Karpas-422 (cell line): ENCODE results near the gene SLC25A4. TPM values are rescaled to one million over a fixed set of nuclear protein-coding genes. Genes with fewer than 3 reads are reported as not detected.
"Not testable (repeated sequence)": the region's sequence is repeated elsewhere in the genome, so short reads cannot be mapped to it uniquely, and the experiment has no call there.

ENCODE experiments used
- DNase-seq: peaks from one replicate; pipeline ENCODE4 v3.0.0-alpha.2; 2015
- H2AFZ ChIP-seq: fragments of 200-600 bp; sonication (generic); 2 replicates; pipeline ENCODE4 v1.6.1; 2014; ENCODE audit warnings: antibody characterized with exemption, low read length, mixed read lengths
- H3K27ac ChIP-seq: fragments of 200-600 bp; sonication (generic); 2 replicates; pipeline ENCODE4 v1.5.1; 2014; ENCODE audit warnings: mild to moderate bottlenecking, low read length, moderate library complexity
- H3K27me3 ChIP-seq: fragments of 200-600 bp; sonication (generic); 2 replicates; pipeline ENCODE4 v1.6.1; 2014; ENCODE audit warnings: low read length, mixed read lengths
- H3K36me3 ChIP-seq: fragments of 200-600 bp; sonication (generic); 2 replicates; pipeline ENCODE4 v1.6.1; 2014; ENCODE audit warnings: low read length, mixed read lengths; ENCODE audit not compliant: insufficient read depth
- H3K4me1 ChIP-seq: fragments of 200-600 bp; sonication (generic); 2 replicates; pipeline ENCODE4 v1.6.1; 2014; ENCODE audit warnings: mild to moderate bottlenecking, low read length, mixed read lengths
- H3K4me2 ChIP-seq: fragments of 200-600 bp; sonication (generic); 2 replicates; pipeline ENCODE4 v1.6.1; 2014; ENCODE audit warnings: low read length, low read depth, mild to moderate bottlenecking; ENCODE audit not compliant: poor library complexity, severe bottlenecking
- H3K4me3 ChIP-seq: fragments of 200-600 bp; sonication (generic); 2 replicates; pipeline ENCODE4 v1.5.1; 2014; ENCODE audit warnings: mild to moderate bottlenecking, antibody characterized with exemption, low read length, mixed read lengths
- H3K79me2 ChIP-seq: fragments of 200-600 bp; sonication (generic); 2 replicates; pipeline ENCODE4 v1.6.1; 2014; ENCODE audit warnings: mild to moderate bottlenecking, low read length, mixed read lengths
- H3K9ac ChIP-seq: fragments of 200-600 bp; sonication (generic); 2 replicates; pipeline ENCODE4 v1.6.0; 2014; ENCODE audit warnings: low read length
- H3K9me2 ChIP-seq: fragments of 200-600 bp; sonication (generic), shearing (Covaris generic); replicated peaks from 2 replicates; pipeline ENCODE4 v1.6.0; 2014; ENCODE audit warnings: mild to moderate bottlenecking, low read length, moderate library complexity; ENCODE audit not compliant: insufficient read depth
- H3K9me3 ChIP-seq: fragments of 300-700, 200-600 bp; sonication (generic); 2 replicates; pipeline ENCODE4 v1.6.1; 2014; ENCODE audit warnings: low read length, mixed read lengths
- H4K20me1 ChIP-seq: fragments of 200-600 bp; sonication (generic); 2 replicates; pipeline ENCODE4 v1.6.1; 2014; ENCODE audit warnings: mild to moderate bottlenecking, antibody characterized with exemption, low read length, low read depth; ENCODE audit not compliant: insufficient read depth
- total RNA-seq: library from RNA; depleted of rRNA; stranded (reverse); fragments of >200 nt; shearing (Covaris generic); gene quantifications from 2 replicates; pipeline ENCODE4 v1.2.3, GENCODE V29; 2014; ENCODE audit warnings: low replicate concordance; rRNA removed

Gene SLC25A4
- total RNA-seq, 1 experiment from 2014 or later = 19.5 TPM

DNA sequence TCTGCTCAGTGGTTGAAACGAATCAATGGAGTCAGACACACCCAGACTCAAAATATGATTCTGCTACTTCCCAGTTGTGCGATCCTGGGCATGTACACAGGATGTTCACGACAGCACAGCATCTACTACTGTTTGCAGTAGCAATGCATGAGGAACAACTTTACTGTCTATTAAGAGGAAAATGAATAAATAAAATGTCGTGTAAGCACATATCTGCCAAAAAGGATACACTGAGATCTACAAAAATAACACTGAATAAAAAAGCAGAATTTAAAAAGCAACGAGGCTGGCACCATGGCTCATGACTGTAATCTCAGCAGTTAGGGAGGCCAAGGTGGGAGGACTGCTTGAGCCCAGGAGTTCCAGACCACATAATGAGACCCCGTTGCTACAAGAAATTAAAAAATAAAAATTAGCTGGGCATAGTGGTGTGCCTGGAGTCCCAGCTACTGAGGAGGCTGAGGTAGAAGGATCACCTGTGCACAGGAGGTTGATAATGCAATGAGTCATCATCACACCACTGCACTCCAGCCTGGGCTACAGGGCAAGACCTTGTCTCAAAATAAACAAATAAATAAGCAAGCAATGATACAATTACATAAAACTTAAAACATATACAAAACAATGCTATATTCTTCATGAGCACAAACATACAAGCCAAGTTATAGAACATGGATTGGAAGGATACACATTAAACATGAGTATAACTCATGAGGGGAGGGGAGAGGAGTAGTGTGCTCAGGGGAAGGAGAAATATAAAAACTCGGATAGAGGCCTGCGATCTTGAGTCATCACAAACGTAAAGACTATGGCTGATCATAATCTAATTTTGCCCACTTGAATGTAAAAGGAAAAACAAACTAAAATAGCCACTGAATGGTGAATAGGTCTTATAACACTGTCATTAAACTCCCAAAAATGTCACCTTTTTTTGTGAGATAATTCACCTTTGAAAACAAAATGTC, 52.1 kb downstream of the SLC25A4 start:
- H3K4me1 ChIP-seq = peaks cover 19% of the 10 kb centered on the region
- no peak overlapping the region for H2AFZ ChIP-seq
- no peak for DNase-seq
- H3K27me3 ChIP-seq = no peaks in the 10 kb centered on the region
- no peaks in the 10 kb centered on the region for H3K9me2 ChIP-seq
- H3K27ac ChIP-seq = no peak overlapping the region
- no peaks in the 10 kb centered on the region for H3K9me3 ChIP-seq
- H4K20me1 ChIP-seq = no peaks in the 10 kb centered on the region
- H3K4me2 ChIP-seq = no peak overlapping the region
- H3K36me3 ChIP-seq = peaks cover 2% of the 10 kb centered on the region; the same call in 1 of the 2 replicates
- no peak overlapping the region for H3K4me3 ChIP-seq
- H3K9ac ChIP-seq = no peak overlapping the region
- peaks cover 72% of the 10 kb centered on the region for H3K79me2 ChIP-seq

- Histone ChIP-seq H3K9me3 (no peaks in the 10 kb centered on the region), H3K36me3 (no peaks in the 10 kb centered on the region), H3K4me1 (peaks cover 10% of the 10 kb centered on the region), H2AFZ (no peak overlapping the region), H3K4me2 (no peak overlapping the region), H3K9ac (no peak overlapping the region), H3K9me2 (no peaks in the 10 kb centered on the region), H3K79me2 (peaks cover 72% of the 10 kb centered on the region), H3K27me3 (no peaks in the 10 kb centered on the region), H4K20me1 (no peaks in the 10 kb centered on the region), H3K4me3 (no peak overlapping the region), H3K27ac (no peak overlapping the region)
- DNase-seq = no peak
Observed at GRCh38 chr4:185196437-185196836, 53.4 kb downstream of the SLC25A4 start.

GRCh38 chr4:185198189-185198588, 55.1 kb downstream of the SLC25A4 start:
- not testable (repeated sequence) for H3K4me2 ChIP-seq, H3K9ac ChIP-seq, H3K9me2 ChIP-seq, H3K9me3 ChIP-seq, H3K27ac ChIP-seq, DNase-seq, H2AFZ ChIP-seq, H3K36me3 ChIP-seq, H3K4me3 ChIP-seq, H3K27me3 ChIP-seq, H4K20me1 ChIP-seq
- Histone ChIP-seq H3K4me1 (peaks cover 15% of the 10 kb centered on the region), H3K79me2 (peaks cover 77% of the 10 kb centered on the region)

Other genes starting within 250 kb of the SLC25A4 start
- gene HELT, start 124.8 kb upstream of the SLC25A4 start, total RNA-seq = not detected in 2 replicates
- 15.8 and 44.5 TPM in 2 replicates for gene CFAP97, start 60.7 kb downstream of the SLC25A4 start, total RNA-seq
- gene SNX25, start 66.3 kb downstream of the SLC25A4 start, total RNA-seq = 39.2 and 50.5 TPM in 2 replicates